H9 (cell line): Measurements from ENCODE around the gene LGALS9C. TPM values are rescaled to one million over a fixed set of nuclear protein-coding genes. Genes with fewer than 3 reads are reported as not detected.
A peak's percentile ranks its signal among the peaks of the same experiment; 100 is the strongest.
"Not testable (repeated sequence)": the region's sequence is repeated elsewhere in the genome, so short reads cannot be mapped to it uniquely, and the experiment has no call there.

Experiments used
- DNase-seq: peaks from one replicate; pipeline ENCODE4 v3.0.0-alpha.2; 2017
- H2AFZ ChIP-seq: one replicate; pipeline ENCODE4 v1.6.1; 2013; ENCODE audit warnings: mild to moderate bottlenecking, low read length, control low read depth, moderate library complexity
- H2AK5ac ChIP-seq: 2 replicates; pipeline ENCODE4 v1.6.1; 2013; ENCODE audit warnings: low read length, control low read depth, mixed read lengths; ENCODE audit not compliant: insufficient read length
- H2BK120ac ChIP-seq: one replicate; pipeline ENCODE4 v1.6.1; 2013; ENCODE audit warnings: low read depth, mild to moderate bottlenecking, low read length, control low read depth, inconsistent platforms; ENCODE audit not compliant: poor library complexity, severe bottlenecking
- H2BK12ac ChIP-seq: 2 replicates; pipeline ENCODE4 v1.6.1; 2013; ENCODE audit warnings: low read length, control low read depth, mixed read lengths, low read depth; ENCODE audit not compliant: insufficient read length
- H2BK15ac ChIP-seq: 2 replicates; pipeline ENCODE4 v1.6.1; 2013; ENCODE audit warnings: low read depth, low read length, control low read depth
- H2BK20ac ChIP-seq: one replicate; pipeline ENCODE4 v1.6.1; 2013; ENCODE audit warnings: low read depth, mild to moderate bottlenecking, low read length, control low read depth, inconsistent platforms; ENCODE audit not compliant: poor library complexity, severe bottlenecking
- H2BK5ac ChIP-seq: 2 replicates; pipeline ENCODE4 v1.6.1; 2013; ENCODE audit warnings: low read length, control low read depth, mixed read lengths; ENCODE audit not compliant: insufficient read length
- H3K14ac ChIP-seq: 2 replicates; pipeline ENCODE4 v1.6.1; 2013; ENCODE audit warnings: low read length, control low read depth; ENCODE audit not compliant: insufficient read depth
- H3K18ac ChIP-seq: 2 replicates; pipeline ENCODE4 v1.6.1; 2013; ENCODE audit warnings: low read depth, mild to moderate bottlenecking, mixed read lengths, low read length, control low read depth; ENCODE audit not compliant: insufficient read length
- H3K23ac ChIP-seq: 2 replicates; pipeline ENCODE4 v1.6.1; 2013; ENCODE audit warnings: low read length, control low read depth, mixed read lengths, low read depth; ENCODE audit not compliant: insufficient read length
- H3K23me2 ChIP-seq: 2 replicates; pipeline ENCODE4 v1.6.1; 2013; ENCODE audit warnings: low read depth, mild to moderate bottlenecking, mixed read lengths, low read length, control low read depth; ENCODE audit not compliant: insufficient read length, poor library complexity, severe bottlenecking
- H3K27ac ChIP-seq: 2 replicates; pipeline ENCODE4 v1.5.1; 2013; ENCODE audit warnings: low read length, control low read depth, mixed read lengths, low read depth; ENCODE audit not compliant: insufficient read length
- H3K27me3 ChIP-seq: 2 replicates; pipeline ENCODE4 v1.6.1; 2013; ENCODE audit warnings: low read length, control low read depth, inconsistent platforms; ENCODE audit not compliant: insufficient read depth
- H3K4ac ChIP-seq: 2 replicates; pipeline ENCODE4 v1.6.1; 2013; ENCODE audit warnings: low read depth, mild to moderate bottlenecking, control low read depth, inconsistent platforms, low read length, moderate library complexity
- H3K4me1 ChIP-seq: 2 replicates; pipeline ENCODE4 v1.6.1; 2013; ENCODE audit warnings: low read length, control low read depth, inconsistent platforms; ENCODE audit not compliant: insufficient read depth
- H3K4me2 ChIP-seq: 2 replicates; pipeline ENCODE4 v1.6.1; 2013; ENCODE audit warnings: low read length, control low read depth, mixed read lengths; ENCODE audit not compliant: insufficient read length, insufficient read depth
- H3K56ac ChIP-seq: 2 replicates; pipeline ENCODE4 v1.6.1; 2013; ENCODE audit warnings: low read depth, mild to moderate bottlenecking, mixed read lengths, low read length, control low read depth; ENCODE audit not compliant: insufficient read length
- H3K79me1 ChIP-seq: 2 replicates; pipeline ENCODE4 v1.6.1; 2013; ENCODE audit warnings: low read depth, mild to moderate bottlenecking, moderate library complexity, low read length, control low read depth, inconsistent platforms; ENCODE audit not compliant: insufficient read depth, poor library complexity, severe bottlenecking
- H3K79me2 ChIP-seq: 2 replicates; pipeline ENCODE4 v1.6.1; 2013; ENCODE audit warnings: low read length, control low read depth, inconsistent platforms; ENCODE audit not compliant: insufficient read depth
- H3K9ac ChIP-seq: 2 replicates; pipeline ENCODE4 v1.6.1; 2013; ENCODE audit warnings: low read length, control low read depth, mixed read lengths; ENCODE audit not compliant: insufficient read length; ENCODE audit errors: extremely low read depth
- H3K9me3 ChIP-seq: one replicate; pipeline ENCODE4 v1.6.1; 2013; ENCODE audit warnings: low read depth, low read length, inconsistent platforms; ENCODE audit not compliant: control insufficient read depth
- H3T11ph ChIP-seq: one replicate; pipeline ENCODE4 v1.6.1; 2013; ENCODE audit warnings: mild to moderate bottlenecking, low read length, control low read depth, inconsistent platforms
- H4K20me1 ChIP-seq: one replicate; pipeline ENCODE4 v1.6.1; 2013; ENCODE audit not compliant: control insufficient read depth, insufficient read length, insufficient read depth
- H4K5ac ChIP-seq: 2 replicates; pipeline ENCODE4 v1.6.1; 2013; ENCODE audit warnings: low read depth, mild to moderate bottlenecking, mixed read lengths, low read length, control low read depth; ENCODE audit not compliant: insufficient read length
- H4K8ac ChIP-seq: replicated peaks from 2 replicates; pipeline ENCODE4 v1.6.1; 2013; ENCODE audit warnings: low read length, control low read depth, mixed read lengths, low read depth; ENCODE audit not compliant: insufficient read length
- H4K91ac ChIP-seq: 2 replicates; pipeline ENCODE4 v1.6.1; 2013; ENCODE audit warnings: low read depth, mild to moderate bottlenecking, moderate library complexity, mixed read lengths, low read length, control low read depth; ENCODE audit not compliant: insufficient read length
- H3K27ac Mint-ChIP-seq, 3 experiments: 2 replicates in 2 of 3; 3 replicates in 1 of 3; pipeline ENCODE4 v1.8.0; 2020 to 2021; ENCODE audit warnings: mixed read lengths in 3 of 3, mild to moderate bottlenecking in 1 of 3, moderate library complexity in 1 of 3
- H3K27me3 Mint-ChIP-seq: 2 replicates; pipeline ENCODE4 v1.8.0; 2021; ENCODE audit warnings: low read depth, mild to moderate bottlenecking, moderate library complexity, mixed read lengths
- H3K36me3 Mint-ChIP-seq, 3 experiments: 2 replicates in 2 of 3; 3 replicates in 1 of 3; pipeline ENCODE4 v1.8.0; 2020 to 2021; ENCODE audit warnings: low read depth in 3 of 3, mixed read lengths in 3 of 3; ENCODE audit not compliant: insufficient read depth in 1 of 3
- H3K4me1 Mint-ChIP-seq, 2 experiments: 2 replicates each; pipeline ENCODE4 v1.8.0; 2020; ENCODE audit warnings: mixed read lengths in 2 of 2
- H3K4me3 Mint-ChIP-seq, 2 experiments: 2 replicates in 1 of 2; 3 replicates in 1 of 2; pipeline ENCODE4 v1.8.0; 2020 to 2021; ENCODE audit warnings: mild to moderate bottlenecking in 2 of 2, mixed read lengths in 2 of 2, moderate library complexity in 1 of 2
- H3K9me3 Mint-ChIP-seq, 2 experiments: 2 replicates in 1 of 2; 3 replicates in 1 of 2; pipeline ENCODE4 v1.8.0; 2020; ENCODE audit warnings: mild to moderate bottlenecking in 2 of 2, mixed read lengths in 2 of 2, moderate library complexity in 1 of 2
- WGBS: extraction: QIAGEN DNeasy Blood & Tissue Kit; methylation state at CpG from one replicate; pipeline ENCODE4 v1.1.7; 2013; ENCODE audit warnings: missing lambda C conversion rate, low lambda C conversion rate, mixed read lengths; ENCODE audit not compliant: insufficient read length; ENCODE audit errors: extremely low coverage; 5-methylcytosine and 5-hydroxymethylcytosine counted together
- total RNA-seq: library from RNA; stranded (reverse); gene quantifications from 2 replicates; pipeline ENCODE4 v1.2.1, GENCODE V29; 2021

The LGALS9C gene
- total RNA-seq, 1 experiment from 2014 or later = not detected

DNA sequence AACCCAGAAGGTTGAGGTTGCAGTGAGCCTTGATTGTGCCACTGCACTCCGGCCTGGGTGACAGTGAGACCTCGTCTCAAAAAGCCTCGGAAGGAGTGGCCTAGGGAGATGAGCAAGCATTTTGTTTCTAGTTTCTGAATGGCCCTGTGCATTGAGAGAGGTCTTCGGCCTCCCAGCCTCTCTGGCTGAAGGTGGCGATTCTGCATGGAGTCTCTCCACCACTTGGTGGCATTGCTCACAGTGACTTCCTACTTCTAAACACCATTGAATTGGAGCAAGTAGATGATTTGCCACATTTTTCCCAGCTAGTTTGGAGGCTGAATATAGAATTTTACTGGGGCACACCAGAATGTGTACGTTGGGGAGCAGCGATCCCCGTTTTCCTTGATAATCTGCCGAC, 48.4 kb downstream of the LGALS9C start:
- H2BK120ac ChIP-seq, H2BK15ac ChIP-seq, H3K23me2 ChIP-seq, H4K20me1 ChIP-seq, H3K4me1 Mint-ChIP-seq, H2AK5ac ChIP-seq, H3T11ph ChIP-seq, H3K27ac ChIP-seq, H3K27me3 ChIP-seq, H3K79me1 ChIP-seq, H3K9me3 ChIP-seq, H3K36me3 Mint-ChIP-seq, H3K18ac ChIP-seq, H3K79me2 ChIP-seq, H4K8ac ChIP-seq, H3K4me2 ChIP-seq, H3K9me3 Mint-ChIP-seq, H3K27ac Mint-ChIP-seq, H3K14ac ChIP-seq, H2AFZ ChIP-seq, H3K23ac ChIP-seq, DNase-seq, H2BK5ac ChIP-seq, H3K9ac ChIP-seq, H3K4me1 ChIP-seq, H4K91ac ChIP-seq, H3K4ac ChIP-seq, H3K4me3 Mint-ChIP-seq, H3K27me3 Mint-ChIP-seq, H2BK12ac ChIP-seq, H3K56ac ChIP-seq, H4K5ac ChIP-seq, H2BK20ac ChIP-seq: not testable (repeated sequence)
- WGBS = no CpG with 5 or more reads among the region's 9 CpGs

DNA sequence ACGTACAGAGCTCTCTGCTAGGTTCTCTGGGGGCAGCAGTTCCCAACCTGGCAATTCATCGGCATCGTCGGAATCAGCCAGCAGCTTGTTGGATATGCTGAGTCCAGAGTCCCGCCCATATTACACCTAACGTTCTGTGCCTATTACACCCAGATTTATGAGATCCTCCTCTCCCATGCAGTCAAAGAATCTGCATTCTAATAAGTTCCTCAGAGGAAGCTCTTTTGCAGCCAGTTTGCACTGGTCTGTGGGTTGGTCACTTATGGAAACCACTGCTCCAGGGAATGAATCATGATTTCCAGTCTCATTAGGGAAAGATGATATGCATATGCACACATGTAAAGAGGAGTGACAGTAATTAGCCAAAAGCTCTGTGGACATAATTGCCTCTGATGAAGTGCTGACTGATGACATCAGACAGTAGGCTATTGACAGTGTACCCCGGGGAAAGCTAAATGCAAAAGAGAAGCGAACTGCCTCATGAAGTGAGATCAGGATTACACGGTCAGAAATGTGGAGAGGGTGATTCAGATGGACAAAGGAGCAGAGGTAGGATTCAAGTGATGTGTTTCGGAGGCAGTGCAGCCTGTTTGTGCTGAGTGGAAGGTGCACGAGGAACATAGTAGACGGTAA, 49.7 kb downstream of the LGALS9C start:
- not testable (repeated sequence) for DNase-seq, H2BK20ac ChIP-seq, H3K27me3 ChIP-seq, H2BK15ac ChIP-seq, H3K9me3 Mint-ChIP-seq, H3K36me3 Mint-ChIP-seq, H3K4me1 ChIP-seq, H3K27me3 Mint-ChIP-seq, H3K4me3 Mint-ChIP-seq, H2BK12ac ChIP-seq, H2AFZ ChIP-seq, H4K20me1 ChIP-seq, H2AK5ac ChIP-seq, H2BK5ac ChIP-seq, H4K5ac ChIP-seq, H3K9ac ChIP-seq, H2BK120ac ChIP-seq, H3K23ac ChIP-seq, H3K4me1 Mint-ChIP-seq, H3K4me2 ChIP-seq, H3K18ac ChIP-seq, H3K4ac ChIP-seq, H4K8ac ChIP-seq, H3K56ac ChIP-seq, H3K27ac ChIP-seq, H4K91ac ChIP-seq, H3K79me1 ChIP-seq, H3K14ac ChIP-seq, H3T11ph ChIP-seq, H3K9me3 ChIP-seq, H3K79me2 ChIP-seq, H3K23me2 ChIP-seq
- H3K27ac Mint-ChIP-seq = peak overlapping the region in 1 of 3 experiments; percentile 34; a peak in 1 of 7 replicates
- no CpG with 5 or more reads among the region's 12 CpGs for WGBS
